ENCODE measurements around the gene CYP4F3. TPM values are rescaled to one million over a fixed set of nuclear protein-coding genes. Genes with fewer than 3 reads are reported as not detected.
"Not testable (repeated sequence)": the region's sequence is repeated elsewhere in the genome, so short reads cannot be mapped to it uniquely, and the experiment has no call there.

Gene CYP4F3
- total RNA-seq, 1 donor from 2014 or later: not detected

- peak; percentile 24 for DNase-seq (ENCODE audit: low read depth in 2 of 2)
Observed at GRCh38 chr19:15631817-15632216, 8.9 kb upstream of the CYP4F3 start.

GRCh38 chr19:15633082-15633835, 7.4 kb upstream of the CYP4F3 start:
- no peak for DNase-seq (ENCODE audit: low read depth in 2 of 2)

GRCh38 chr19:15634105-15634504, 6.6 kb upstream of the CYP4F3 start:
- no peak for DNase-seq (ENCODE audit: low read depth in 2 of 2)

- DNase-seq (ENCODE audit: low read depth in 2 of 2): no peak
Observed at GRCh38 chr19:15635016-15635805, 5.5 kb upstream of the CYP4F3 start.

GRCh38 chr19:15636026-15636425, 4.7 kb upstream of the CYP4F3 start:
- DNase-seq (ENCODE audit: low read depth in 2 of 2): no peak

GRCh38 chr19:15639596-15639995, 1.1 kb upstream of the CYP4F3 start:
- DNase-seq (ENCODE audit: low read depth in 2 of 2): no peak

- no peak for DNase-seq (ENCODE audit: low read depth in 2 of 2)
Observed at GRCh38 chr19:15640904-15641597, 354 bp downstream of the CYP4F3 start.

- DNase-seq (ENCODE audit: low read depth in 2 of 2): no peak
Observed at GRCh38 chr19:15641901-15642491, 1.3 kb downstream of the CYP4F3 start.

GRCh38 chr19:15642807-15643206, 2.1 kb downstream of the CYP4F3 start:
- no peak for DNase-seq (ENCODE audit: low read depth in 2 of 2)

- no peak for DNase-seq (ENCODE audit: low read depth in 2 of 2)
Observed at GRCh38 chr19:15643387-15643786, 2.7 kb downstream of the CYP4F3 start.

GRCh38 chr19:15644066-15644741, 3.5 kb downstream of the CYP4F3 start:
- no peak for DNase-seq (ENCODE audit: low read depth in 2 of 2)

- DNase-seq (ENCODE audit: low read depth in 2 of 2): no peak
Observed at GRCh38 chr19:15644816-15645215, 4.1 kb downstream of the CYP4F3 start.

GRCh38 chr19:15649526-15649925, 8.8 kb downstream of the CYP4F3 start:
- DNase-seq (ENCODE audit: low read depth in 2 of 2): no peak

GRCh38 chr19:15650123-15650522, 9.4 kb downstream of the CYP4F3 start:
- not testable (repeated sequence) for DNase-seq (ENCODE audit: low read depth in 2 of 2)

GRCh38 chr19:15651791-15652190, 11.1 kb downstream of the CYP4F3 start:
- no peak for DNase-seq (ENCODE audit: low read depth in 2 of 2)

- DNase-seq (ENCODE audit: low read depth in 2 of 2): no peak
Observed at GRCh38 chr19:15652559-15653278, 12.0 kb downstream of the CYP4F3 start.

- no peak for DNase-seq (ENCODE audit: low read depth in 2 of 2)
Observed at GRCh38 chr19:15656467-15656866, 15.8 kb downstream of the CYP4F3 start.

- DNase-seq (ENCODE audit: low read depth in 2 of 2): no peak
Observed at GRCh38 chr19:15663247-15663646, 22.6 kb downstream of the CYP4F3 start.

GRCh38 chr19:15666186-15666585, 25.5 kb downstream of the CYP4F3 start:
- DNase-seq (ENCODE audit: low read depth in 2 of 2): no peak

- DNase-seq (ENCODE audit: low read depth in 2 of 2): no peak
Observed at GRCh38 chr19:15666883-15667282, 26.2 kb downstream of the CYP4F3 start.

- DNase-seq (ENCODE audit: low read depth in 2 of 2): no peak
Observed at GRCh38 chr19:15669440-15669839, 28.7 kb downstream of the CYP4F3 start.
